ENCODE results near the gene MDM4.
"Not testable (repeated sequence)": the region's sequence is repeated elsewhere in the genome, so short reads cannot be mapped to it uniquely, and the experiment has no call there.

The MDM4 gene

GRCh38 chr1:204517382-204517781 is 1.2 kb downstream of the MDM4 start:
- not testable (repeated sequence) for ATAC-seq
- DNase-seq = peak; percentile 56

DNA sequence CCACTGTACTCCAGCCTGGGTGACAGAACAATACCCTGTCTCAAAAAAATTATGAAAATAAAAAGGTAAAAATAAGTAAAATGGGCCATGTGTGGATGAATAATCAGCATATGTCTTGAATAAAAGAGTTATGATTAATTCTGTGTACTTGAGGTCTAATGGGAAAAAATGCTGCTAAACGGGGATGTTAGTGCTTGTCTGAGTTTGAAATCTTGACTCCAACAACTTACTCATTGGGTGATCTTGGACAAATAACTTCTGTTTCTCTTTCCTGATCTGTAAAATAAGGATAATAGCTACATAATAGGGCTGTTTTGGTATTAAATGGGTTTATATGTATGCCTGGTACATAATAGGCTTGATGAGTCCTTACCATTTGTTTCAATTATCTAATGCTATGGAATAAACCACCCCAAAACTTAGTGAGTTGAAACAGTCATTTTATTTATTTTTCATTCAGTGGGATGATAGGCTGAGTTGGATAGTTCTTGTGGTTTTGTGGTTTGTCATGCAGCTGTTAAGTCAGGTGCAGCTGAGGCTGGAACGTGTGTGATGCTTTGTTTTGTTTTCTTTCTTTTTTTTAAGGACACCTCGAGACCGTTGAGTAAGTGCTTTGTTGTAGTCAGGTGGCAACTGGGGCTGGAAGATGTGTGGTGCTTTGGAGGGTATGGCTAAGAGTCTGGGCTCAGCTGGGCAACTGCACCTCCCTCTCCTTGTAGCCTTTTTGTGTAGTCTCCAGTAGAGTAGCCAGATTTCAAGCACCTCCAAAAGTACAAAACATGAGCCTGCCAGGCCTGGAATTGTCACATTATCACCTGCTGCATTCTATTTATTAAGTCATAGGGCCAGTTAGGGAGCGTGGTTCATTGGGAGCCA is 4.9 kb downstream of the MDM4 start:
- ATAC-seq (peak; percentile 44), DNase-seq (peak; percentile 38)

DNA sequence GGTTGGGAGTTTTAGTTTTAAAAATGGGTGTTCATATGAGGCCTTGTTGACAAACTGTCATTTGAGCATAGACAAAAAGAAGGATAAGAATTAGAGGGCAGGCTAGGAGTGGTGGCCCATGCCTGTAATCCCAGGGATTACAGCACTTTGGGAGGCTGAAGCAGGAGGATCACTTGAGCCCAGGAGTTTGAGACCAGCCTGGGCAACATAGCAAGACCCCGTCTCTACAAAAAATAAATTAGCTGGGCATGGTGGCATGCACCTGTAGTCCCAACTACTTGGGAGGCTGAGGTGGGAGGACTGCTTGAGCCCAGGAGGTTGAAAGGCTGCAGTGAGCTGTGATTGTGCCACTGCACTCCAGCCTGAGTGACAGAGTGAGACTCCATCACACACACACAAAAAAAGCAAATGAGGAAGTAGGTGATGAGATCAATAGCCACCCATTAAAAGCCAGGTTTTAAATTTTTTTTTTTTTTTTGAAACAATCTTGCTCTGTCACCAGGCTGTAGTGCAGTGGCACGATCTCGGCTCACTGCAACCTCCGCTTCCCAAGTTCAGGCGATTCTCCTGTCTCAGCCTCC is 5.8 kb downstream of the MDM4 start:
- not testable (repeated sequence) for ATAC-seq, DNase-seq

GRCh38 chr1:204523605-204524215 is 7.5 kb downstream of the MDM4 start:
- ATAC-seq (no peak), DNase-seq (no peak)

- DNase-seq = no peak
- no peak for ATAC-seq
Measured at GRCh38 chr1:204524986-204525385, 8.8 kb downstream of the MDM4 start.

DNA sequence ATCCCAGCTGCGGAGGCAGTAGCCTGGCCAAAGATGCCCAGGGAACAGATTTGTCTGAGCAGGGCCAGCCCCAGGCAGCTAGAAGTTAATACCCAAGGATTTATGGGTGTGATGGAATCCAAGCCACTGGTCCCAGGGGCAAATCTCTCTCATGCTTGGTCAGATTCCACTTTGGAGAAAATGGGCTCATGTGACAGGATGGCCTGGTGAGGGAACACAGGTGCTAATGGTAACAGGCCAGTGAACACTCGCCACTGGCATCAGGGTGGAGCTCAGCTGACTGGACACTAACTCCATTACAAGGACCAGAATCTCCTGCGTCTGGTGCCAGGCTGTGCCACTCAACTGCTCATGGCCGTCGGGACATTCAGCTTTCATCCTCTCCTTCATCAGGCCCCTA is 12.0 kb downstream of the MDM4 start:
- ATAC-seq (no peak), DNase-seq (no peak)

DNA sequence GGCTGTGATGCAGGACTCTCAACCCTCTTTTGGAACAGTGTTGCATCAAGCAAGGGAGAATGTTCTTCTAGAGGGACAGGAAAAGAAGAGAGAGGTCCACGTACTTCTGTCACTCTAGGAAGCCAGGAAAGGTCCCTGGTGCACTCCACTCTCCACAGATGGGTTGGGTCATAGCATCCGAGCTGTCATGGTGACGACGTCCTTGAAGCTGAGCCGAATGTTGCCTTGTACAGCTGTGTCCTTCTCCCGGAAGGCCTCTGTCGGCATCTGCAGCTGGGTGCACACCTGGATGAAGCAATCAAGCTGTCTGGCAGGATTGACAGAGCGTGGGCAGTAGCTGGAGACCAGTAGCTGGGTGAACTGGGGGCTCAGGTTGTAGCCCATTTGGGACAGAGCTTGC is 12.5 kb downstream of the MDM4 start:
- ATAC-seq (no peak), DNase-seq (no peak)

- DNase-seq = no peak
- peak; percentile 41 for ATAC-seq
Measured at GRCh38 chr1:204529371-204529895, 13.2 kb downstream of the MDM4 start.

GRCh38 chr1:204530932-204531331 is 14.7 kb downstream of the MDM4 start:
- ATAC-seq (peak; percentile 60), DNase-seq (no peak)

DNA sequence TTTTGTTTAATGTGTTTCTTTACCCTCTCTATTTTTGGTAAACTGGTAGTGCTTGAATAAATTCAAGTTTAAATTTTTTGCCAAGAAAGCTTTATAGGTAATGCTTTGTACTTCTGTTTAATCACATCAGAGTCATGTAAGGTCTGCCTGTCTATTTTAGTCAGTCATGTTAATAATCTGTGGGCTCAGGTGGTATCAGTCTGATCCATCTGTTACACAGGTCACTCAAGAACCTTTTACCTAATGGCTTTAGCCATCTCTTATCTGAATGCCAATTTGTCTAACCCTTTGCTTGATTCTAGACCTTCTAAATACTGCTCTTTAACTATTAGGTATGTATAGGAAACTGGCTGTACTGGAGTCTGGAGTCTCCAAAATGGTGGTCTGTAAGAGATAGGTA is 16.6 kb downstream of the MDM4 start:
- DNase-seq = no peak
- ATAC-seq = no peak

- DNase-seq = no peak
Measured at GRCh38 chr1:204541626-204542025, 25.4 kb downstream of the MDM4 start.

GRCh38 chr1:204544321-204544720 is 28.1 kb downstream of the MDM4 start:
- DNase-seq = no peak
- peak; percentile 83 for ATAC-seq

More at GRCh38 chr1:204541626-204542025, 25.4 kb downstream of the MDM4 start:
- no peak for ATAC-seq

- ATAC-seq (no peak), DNase-seq (no peak)
Measured at GRCh38 chr1:204545202-204545601, 29.0 kb downstream of the MDM4 start.

- ATAC-seq = no peak
Measured at GRCh38 chr1:204545881-204546280, 29.7 kb downstream of the MDM4 start.

DNA sequence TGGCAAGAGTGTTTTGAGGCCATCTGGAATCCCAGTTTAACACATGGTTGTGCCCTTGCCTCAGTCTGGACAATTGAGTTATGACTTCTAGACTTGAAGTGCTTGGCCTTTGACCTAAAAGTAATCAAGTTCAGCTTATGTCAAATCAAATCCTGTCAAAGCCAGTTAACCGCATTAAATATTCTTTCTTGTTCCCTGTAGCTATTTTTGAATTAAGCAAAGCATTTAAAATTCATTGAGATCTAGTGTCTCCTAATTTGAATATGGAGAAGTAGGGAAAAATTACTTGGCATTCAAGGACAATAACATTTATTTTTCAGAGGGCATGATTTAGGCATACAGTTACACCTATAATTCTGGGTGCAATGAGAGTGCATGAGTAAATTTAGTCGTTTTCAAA is 32.1 kb downstream of the MDM4 start:
- ATAC-seq (no peak), DNase-seq (no peak)

More at GRCh38 chr1:204545881-204546280, 29.7 kb downstream of the MDM4 start:
- DNase-seq = no peak

DNA sequence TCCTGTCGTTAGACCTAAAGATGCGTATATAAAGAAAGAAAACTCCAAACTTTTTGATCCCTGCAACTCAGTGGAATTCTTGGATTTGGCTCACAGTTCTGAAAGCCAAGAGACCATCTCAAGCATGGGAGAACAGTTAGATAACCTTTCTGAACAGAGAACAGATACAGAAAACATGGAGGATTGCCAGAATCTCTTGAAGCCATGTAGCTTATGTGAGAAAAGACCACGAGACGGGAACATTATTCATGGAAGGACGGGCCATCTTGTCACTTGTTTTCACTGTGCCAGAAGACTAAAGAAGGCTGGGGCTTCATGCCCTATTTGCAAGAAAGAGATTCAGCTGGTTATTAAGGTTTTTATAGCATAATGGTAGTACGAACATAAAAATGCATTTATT is 33.1 kb downstream of the MDM4 start:
- no peak for ATAC-seq
- no peak for DNase-seq

- ATAC-seq (no peak), DNase-seq (no peak)
Measured at GRCh38 chr1:204550926-204551325, 34.7 kb downstream of the MDM4 start.

GRCh38 chr1:204556458-204557052 is 40.3 kb downstream of the MDM4 start:
- no peak for ATAC-seq
- no peak for DNase-seq

DNA sequence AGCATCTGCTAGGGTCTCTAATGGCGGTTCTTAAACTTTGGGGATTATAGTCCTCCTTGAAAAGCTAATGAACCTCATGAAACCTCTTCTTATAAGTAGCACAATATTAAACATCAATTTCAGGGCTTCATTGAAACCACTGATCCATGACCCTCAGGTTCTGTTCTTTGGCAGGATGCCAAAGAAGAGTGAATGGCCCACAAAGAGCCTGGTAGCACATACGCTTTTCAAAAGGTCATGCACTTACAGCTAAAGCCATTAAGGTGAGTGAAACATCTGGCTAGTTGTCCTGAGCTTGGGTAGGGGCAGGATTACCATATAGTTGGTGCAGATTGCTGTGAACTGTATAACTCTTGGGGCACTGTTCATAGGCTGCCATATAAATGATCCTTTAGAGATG is 42.3 kb downstream of the MDM4 start:
- ATAC-seq (no peak), DNase-seq (no peak)

- not testable (repeated sequence) for DNase-seq, ATAC-seq
Measured at GRCh38 chr1:204560002-204560401, 43.8 kb downstream of the MDM4 start.

DNA sequence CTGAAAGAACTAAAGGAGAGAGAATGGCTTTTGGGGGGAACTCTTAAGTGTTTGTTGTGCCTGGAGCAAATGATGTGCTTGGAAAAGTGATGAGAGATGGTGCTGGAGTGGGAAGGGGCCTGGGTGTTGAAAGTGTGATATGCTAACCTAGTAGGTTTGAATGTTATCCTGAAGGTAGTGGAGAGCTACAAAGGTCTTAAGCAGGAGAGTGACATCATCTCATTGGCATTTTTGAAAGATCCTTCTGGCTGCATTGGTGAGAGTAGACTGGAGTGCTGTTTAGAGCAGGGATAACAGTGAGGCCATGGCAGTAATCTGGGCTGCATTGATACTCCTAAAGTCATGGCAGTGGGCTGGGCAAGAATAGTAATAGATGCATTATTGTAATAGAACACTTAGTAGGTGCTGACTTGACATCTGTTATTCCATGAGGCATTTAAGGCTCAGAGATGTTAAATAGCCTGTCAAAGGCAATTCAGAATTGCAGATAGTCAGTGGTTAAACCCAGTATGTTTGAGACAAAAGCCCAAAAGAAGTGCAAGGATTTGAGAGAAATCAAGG is 44.5 kb downstream of the MDM4 start:
- ATAC-seq = no peak
- no peak for DNase-seq
